Measurements from ENCODE around the gene SLC25A45. TPM values are rescaled to one million over a fixed set of nuclear protein-coding genes. Genes with fewer than 3 reads are reported as not detected.
A peak's percentile ranks its signal among the peaks of the same experiment; 100 is the strongest.

SLC25A45 gene
- total and polyA plus RNA-seq, 12 donors, result 3.1 to 12.2 (median 8.3) TPM

GRCh38 chr11:65363770-65364169, 18.7 kb downstream of the SLC25A45 start:
- no peak for ATAC-seq

GRCh38 chr11:65362966-65363365, 19.5 kb downstream of the SLC25A45 start:
- peak overlapping the region in 3 of 10 donors; percentile 24 to 79 (median 35) for H3K27ac ChIP-seq
- TF ChIP-seq CTCF (IDR thresholded peaks at IDR 0.05), result no peak
- WGBS, 2 donors, result 92% methylated on average over 6 of the region's 6 CpGs
- ATAC-seq (no peak), DNase-seq (no peak)
- intact Hi-C loops (cut with DNase I), result loop anchor here in 1 of 10 donors (5.0 kb wide), 1 partner anchor 154 kb away; no protein-coding TSS in a partner anchor
- H3K36me3 ChIP-seq, result no peaks in the 10 kb centered on the region
- no peaks in the 10 kb centered on the region for H3K9me3 ChIP-seq
- H3K4me1 ChIP-seq, result peaks cover 0 to 23% (median 15%) of the 10 kb centered on the region in 9 donors
- peak overlapping the region in 1 of 10 donors; percentile 16 for H3K4me3 ChIP-seq
- H3K27me3 ChIP-seq, result no peaks in the 10 kb centered on the region

More at GRCh38 chr11:65363770-65364169, 18.7 kb downstream of the SLC25A45 start:
- DNase-seq, result no peak
- no peaks in the 10 kb centered on the region for H3K36me3 ChIP-seq
- no peak overlapping the region for H3K27ac ChIP-seq
- H3K4me1 ChIP-seq, result peaks cover 0 to 20% (median 12%) of the 10 kb centered on the region in 9 donors
- no peak overlapping the region for H3K4me3 ChIP-seq
- intact Hi-C loops (cut with DNase I), result loop anchor here in 1 of 10 donors (5.0 kb wide), 1 partner anchor 154 kb away; no protein-coding TSS in a partner anchor
- no peak for TF ChIP-seq CTCF (IDR thresholded peaks at IDR 0.05)
- no peaks in the 10 kb centered on the region for H3K9me3 ChIP-seq
- 70 to 79% methylated on average over 3 of the region's 3 CpGs for WGBS, 2 donors
- H3K27me3 ChIP-seq, result no peaks in the 10 kb centered on the region

GRCh38 chr11:65362320-65362931, 20.0 kb downstream of the SLC25A45 start:
- no peak for TF ChIP-seq CTCF (IDR thresholded peaks at IDR 0.05)
- ATAC-seq (peak in 1 of 8 donors; percentile 16), DNase-seq (no peak)
- 83 to 89% methylated on average over 10 of the region's 10 CpGs for WGBS, 2 donors
- Histone ChIP-seq H3K27ac (peak overlapping the region in 3 of 10 donors; percentile 24 to 79 (median 35)), H3K4me3 (peak overlapping the region in 1 of 10 donors; percentile 16), H3K36me3 (no peaks in the 10 kb centered on the region), H3K9me3 (no peaks in the 10 kb centered on the region), H3K27me3 (no peaks in the 10 kb centered on the region), H3K4me1 (peaks cover 0 to 24% (median 15%) of the 10 kb centered on the region in 9 donors)
- intact Hi-C loops (cut with DNase I), result loop anchor here in 1 of 10 donors (5.0 kb wide), 1 partner anchor 155 kb away; no protein-coding TSS in a partner anchor

- intact Hi-C loops (cut with DNase I), result no loop called here
- Histone ChIP-seq H3K9me3 (no peaks in the 10 kb centered on the region), H3K4me3 (no peak overlapping the region), H3K27me3 (peaks cover 0 to 16% (median 0%) of the 10 kb centered on the region in 7 donors), H3K36me3 (peaks cover 0 to 6% (median 0%) of the 10 kb centered on the region in 9 donors), H3K4me1 (peaks cover 15 to 42% (median 33%) of the 10 kb centered on the region in 9 donors), H3K27ac (peak overlapping the region in 2 of 10 donors; percentile 10 to 15)
- no peak for TF ChIP-seq CTCF (IDR thresholded peaks at IDR 0.05)
- ATAC-seq, result peak in 4 of 8 donors; percentile 2 to 64 (median 28)
- peak in 1 of 2 donors; percentile 48 for DNase-seq
- 72 to 79% methylated on average over 8 of the region's 8 CpGs for WGBS, 2 donors
These were observed 24.5 kb downstream of the SLC25A45 start for GRCh38 chr11:65357856-65358356.

Measured in heart right ventricle (tissue), 16 donors.